K562 (cell line): ENCODE results near the gene GRIK1. TPM values are rescaled to one million over a fixed set of nuclear protein-coding genes. Genes with fewer than 3 reads are reported as not detected.

Experiments used
- ATAC-seq: fragments of 200-7000 bp; cut with Tn5 transposase; 3 replicates; pipeline ENCODE4 v1.9.1; 2020; ENCODE audit warnings: moderate library complexity
- BruUV-seq: library from RNA; stranded (reverse); fragments of 400-500 nt; replicated peaks from 2 replicates; lab custom pipeline; 2021; lab: Mats Ljungman, UMichigan
- CTCF ChIA-PET: fragments of 300-600 bp; formaldehyde crosslinking; extraction: SDS; loops from one replicate; lab custom pipeline; 2021; ENCODE audit warnings: low intra/inter-chr PET ratio; lab: Yijun Ruan, JAX
- POLR2A ChIA-PET: fragments of 300-600, 350-650 bp; sonication (Branson Sonifier 250); formaldehyde crosslinking; extraction: SDS; loops from one replicate; lab custom pipeline; 2021; ENCODE audit warnings: antibody characterized with exemption, inconsistent platforms; lab: Yijun Ruan, JAX
- DNase-seq, 4 experiments: peaks; one replicate each; pipeline versions ENCODE4 v3.0.0 to v3.0.0-alpha.2; 2011 to 2018; ENCODE audit warnings: low spot score in 3 of 4, mixed read lengths in 3 of 4; ENCODE audit errors: extremely low read depth in 1 of 4
- FAIRE-seq: peaks from 2 replicates; lab custom pipeline; 2011; peaks lifted over from hg19 to GRCh38; lab: Jason Lieb, UNC
- H2AFZ ChIP-seq: 2 replicates; pipeline ENCODE4 v1.6.0; 2011; ENCODE audit warnings: low read depth, low read length, control low read depth, inconsistent platforms
- H3K27ac ChIP-seq: fragments of 200-600 bp; 3 replicates; pipeline ENCODE4 v1.8.0; 2011; ENCODE audit warnings: low read depth, mild to moderate bottlenecking, control low read depth, inconsistent platforms, low read length, moderate library complexity, mixed read lengths; ENCODE audit errors: extremely low read depth
- H3K27me3 ChIP-seq, 2 experiments: fragments of 300-600 bp in 1 of 2; 2 replicates in 1 of 2; 3 replicates in 1 of 2; pipeline versions ENCODE4 v1.6.0 to v1.8.0; 2011; ENCODE audit warnings: inconsistent platforms in 2 of 2, low read length in 2 of 2, mild to moderate bottlenecking in 1 of 2, mixed read lengths in 1 of 2, moderate library complexity in 1 of 2; ENCODE audit not compliant: control insufficient read depth in 2 of 2, insufficient read depth in 2 of 2
- H3K36me3 ChIP-seq: fragments of 300-600 bp; 3 replicates; pipeline ENCODE4 v1.8.0; 2011; ENCODE audit warnings: mild to moderate bottlenecking, low read length, inconsistent platforms; ENCODE audit not compliant: control insufficient read depth, insufficient read depth
- H3K4me1 ChIP-seq, 2 experiments: fragments of 200-600 bp in 1 of 2; replicated peaks in 1 of 2; 2 replicates in 1 of 2; 3 replicates in 1 of 2; pipeline versions ENCODE4 v1.5.1 to v1.8.0; 2011; ENCODE audit warnings: inconsistent platforms in 2 of 2, low read length in 2 of 2, mild to moderate bottlenecking in 1 of 2, mixed read lengths in 1 of 2, moderate library complexity in 1 of 2; ENCODE audit not compliant: control insufficient read depth in 2 of 2, insufficient read depth in 2 of 2
- H3K4me2 ChIP-seq: 2 replicates; pipeline ENCODE4 v1.6.1; 2011; ENCODE audit warnings: low read length, control low read depth, inconsistent platforms, mixed read lengths; ENCODE audit not compliant: insufficient read depth
- H3K4me3 ChIP-seq: fragments of 200-600 bp; sonication (generic), shearing (Covaris generic); 2 replicates; pipeline ENCODE4 v1.5.1; 2016; ENCODE audit warnings: control low read depth, inconsistent platforms
- H3K79me2 ChIP-seq: fragments of 200-600 bp; 3 replicates; pipeline ENCODE4 v1.8.0; 2011; ENCODE audit warnings: low read length, inconsistent platforms; ENCODE audit not compliant: control insufficient read depth, insufficient read depth
- H3K9ac ChIP-seq, 2 experiments: 2 replicates each; pipeline versions ENCODE4 v1.6.0 to v1.6.1; 2011; ENCODE audit warnings: low read depth in 2 of 2, low read length in 2 of 2, control low read depth in 1 of 2, inconsistent platforms in 1 of 2, mild to moderate bottlenecking in 1 of 2, mixed read lengths in 1 of 2; ENCODE audit not compliant: insufficient read depth in 1 of 2
- H3K9me1 ChIP-seq: one replicate; pipeline ENCODE4 v1.6.0; 2011; ENCODE audit warnings: inconsistent platforms, mild to moderate bottlenecking, low read length, moderate library complexity; ENCODE audit not compliant: control insufficient read depth, insufficient read depth
- H3K9me3 ChIP-seq: replicated peaks from 2 replicates; pipeline ENCODE4 v1.5.1; 2011; ENCODE audit warnings: low read depth, low read length, inconsistent platforms; ENCODE audit not compliant: control insufficient read depth, insufficient read depth
- H4K20me1 ChIP-seq: replicated peaks from 2 replicates; pipeline ENCODE4 v1.6.1; 2011; ENCODE audit warnings: low read length, inconsistent platforms, mixed read lengths; ENCODE audit not compliant: control insufficient read depth, insufficient read depth
- CBFB ChIP-seq: sonication (generic); formaldehyde crosslinking; IDR thresholded peaks from 2 replicates; pipeline ENCODE4 v1.4.0; 2020; ENCODE audit warnings: mild to moderate bottlenecking, missing genetic modification reagents
- CREB5 ChIP-seq: fragments of 250-450 bp; sonication (Bioruptor Pico); IDR thresholded peaks from 2 replicates; pipeline ENCODE4 v1.5.0; 2020; ENCODE audit warnings: mild to moderate bottlenecking
- EP400 ChIP-seq: fragments of 450-650 bp; IDR thresholded peaks from 2 replicates; pipeline ENCODE4 v1.6.1; 2017; ENCODE audit warnings: antibody characterized with exemption, mild to moderate bottlenecking, moderate library complexity
- IRF1 ChIP-seq: sonication (generic); formaldehyde crosslinking; IDR thresholded peaks from 2 replicates; pipeline ENCODE4 v1.8.0; 2022; ENCODE audit warnings: missing genetic modification reagents, mild to moderate bottlenecking, borderline replicate concordance
- MLX ChIP-seq, 2 experiments: fragments of 450-650 bp in 1 of 2; sonication (generic) in 1 of 2; formaldehyde crosslinking; conservative IDR thresholded peaks; 2 replicates each; pipeline versions ENCODE4 v1.4.0 to v1.8.1; 2020 to 2022; ENCODE audit warnings: mild to moderate bottlenecking in 1 of 2, missing genetic modification reagents in 1 of 2
- NFE2L1 ChIP-seq: fragments of 450-650 bp; IDR thresholded peaks from 2 replicates; pipeline ENCODE4 v1.6.1; 2016; ENCODE audit warnings: missing genetic modification characterization, low read depth, mild to moderate bottlenecking, missing compliant biosample characterization, moderate library complexity, borderline replicate concordance
- PCBP2 ChIP-seq: fragments of 200-400 bp; formaldehyde crosslinking; IDR thresholded peaks from 2 replicates; pipeline ENCODE4 v1.6.1; 2018; ENCODE audit warnings: low read length, low read depth, mild to moderate bottlenecking, moderate library complexity; ENCODE audit not compliant: poor library complexity, severe bottlenecking
- PHF21A ChIP-seq: fragments of 450-650 bp; IDR thresholded peaks from 2 replicates; pipeline ENCODE4 v1.6.1; 2017; ENCODE audit warnings: low read depth, borderline replicate concordance
- TCFL5 ChIP-seq: fragments of 250-450 bp; sonication (Bioruptor Pico); conservative IDR thresholded peaks from 2 replicates; pipeline ENCODE4 v1.6.1; 2021; ENCODE audit warnings: mild to moderate bottlenecking, moderate library complexity, matching md5 sums
- VEZF1 ChIP-seq: fragments of 200-800 bp; sonication (Bioruptor generic); IDR thresholded peaks from 2 replicates; pipeline ENCODE4 v1.6.1; 2017; ENCODE audit warnings: missing genetic modification characterization, missing compliant biosample characterization
- ZBTB26 ChIP-seq: fragments of 450-650 bp; formaldehyde crosslinking; IDR thresholded peaks from 2 replicates; pipeline ENCODE4 v1.4.0; 2022; ENCODE audit warnings: missing genetic modification characterization
- ZBTB43 ChIP-seq: sonication (generic); formaldehyde crosslinking; IDR thresholded peaks from 2 replicates; pipeline ENCODE4 v1.8.0; 2023; ENCODE audit warnings: mild to moderate bottlenecking, missing genetic modification reagents
- WGBS: fragments of 100-300 bp; shearing (Covaris generic); methylation state at CpG from one replicate; pipeline ENCODE4 v1.1.6; 2016; ENCODE audit warnings: low coverage, mixed read lengths; ENCODE audit not compliant: insufficient coverage; ENCODE audit errors: missing lambda C conversion rate; 5-methylcytosine and 5-hydroxymethylcytosine counted together
- in situ Hi-C: fragments of 300-500 bp; cut with MboI; formaldehyde crosslinking; loops from 4 replicates; pipeline ENCODE4 v1.15.0; 2018; ENCODE audit warnings: inconsistent platforms, mixed read lengths
- intact Hi-C: fragments of 100-400 bp; cut with micrococcal nuclease; formaldehyde crosslinking; loops from 2 replicates; pipeline ENCODE4 v1.14.2; 2022
- polyA plus RNA-seq, 8 experiments: library from polyadenylated mRNA; depleted of rRNA in 4 of 8; stranded (reverse) in 5 of 8; unstranded in 3 of 8; fragments of >200 nt; fragmentation: Nextera tagmentation in 2 of 8; fragmentation: Illumina TruSeq in 1 of 8; extraction: Ambion mirVana in 2 of 8; extraction: Trizol in 1 of 8; gene quantifications; 2 replicates each; pipeline versions ENCODE4 v1.2.1 to v1.2.3, GENCODE V29; 2011 to 2014; ENCODE audit warnings: inconsistent platforms in 1 of 8, missing spikeins in 1 of 8
- total RNA-seq, 7 experiments: library from RNA; depleted of rRNA in 6 of 7; stranded (reverse); fragments of >200 nt in 6 of 7; fragmentation: Illumina TruSeq in 2 of 7; extraction: Trizol in 2 of 7; gene quantifications; 2 replicates each; pipeline versions ENCODE4 v1.2.1 to v1.2.3, GENCODE V29; 2011 to 2021; ENCODE audit warnings: low replicate concordance in 1 of 7

Gene GRIK1
- total and polyA plus RNA-seq, 9 of the 15 experiments (the other 6 are each of a cell fraction or from before 2014, with no cell fraction given), result 0.17 to 2.8 (median 0.53) TPM

GRCh38 chr21:29691616-29692491 lies 247.9 kb downstream of the GRIK1 start:
- WGBS, result 50% methylated on average over 5 of the region's 5 CpGs
- FAIRE-seq (no peak), DNase-seq (no peak), ATAC-seq (0 out of 3 replicates have a peak, but pooled peaks have one; percentile 17)
- Histone ChIP-seq H3K4me1 (0 out of 5 replicates have a peak, but pooled peaks cover 0 to 2% of the 10 kb centered on the region in 2 experiments), H3K4me3 (no peak overlapping the region), H3K9ac (no peak overlapping the region), H3K9me3 (no peaks in the 10 kb centered on the region), H3K27me3 (no peaks in the 10 kb centered on the region), H2AFZ (peak overlapping the region; percentile 56; the same call in 1 of the 2 replicates), H3K4me2 (no peak overlapping the region), H3K27ac (no peak overlapping the region), H4K20me1 (no peaks in the 10 kb centered on the region), H3K36me3 (no peaks in the 10 kb centered on the region), H3K9me1 (no peaks in the 10 kb centered on the region), H3K79me2 (no peaks in the 10 kb centered on the region)
- CTCF ChIA-PET, result no interaction called here
- TF ChIP-seq IRF1 (CRISPR knock-in tag), result no peak
- TF ChIP-seq NFE2L1 (tag), result no peak
- TF ChIP-seq PHF21A, result no peak
- TF ChIP-seq CREB5, result no peak
- TF ChIP-seq VEZF1, result no peak
- TF ChIP-seq MLX (CRISPR knock-in tag; conservative IDR thresholded peaks at IDR 0.05), result no peak
- no peak for TF ChIP-seq ZBTB26
- TF ChIP-seq CBFB (CRISPR knock-in tag), result no peak
- TF ChIP-seq EP400, result no peak
- no peak for TF ChIP-seq TCFL5 (CRISPR knock-in tag)
- no peak for TF ChIP-seq ZBTB43 (CRISPR knock-in tag)
- no peak for TF ChIP-seq PCBP2
- BruUV-seq, result no TSS peak
- intact Hi-C loops (no loop called here), in situ Hi-C loops (no loop called here)
- POLR2A ChIA-PET, result interaction anchor here (0.8 to 1.8 kb wide), 3 partner anchors 12 to 49 kb away, joined by 3 to 8 read pairs (median 4); no protein-coding TSS in a partner anchor
